A549 (cell line): ENCODE data around the gene TCN2. TPM values are rescaled to one million over a fixed set of nuclear protein-coding genes. Genes with fewer than 3 reads are reported as not detected.

Experiments used
- ATAC-seq, 2 experiments: fragments of 200-7000 bp in 1 of 2; fragments of >200 bp in 1 of 2; cut with Nextera tagmentation in 1 of 2; cut with Tn5 transposase in 1 of 2; 3 replicates each; pipeline versions ENCODE4 v1.8.0 to v1.9.1; 2018 to 2020; ENCODE audit warnings: mild to moderate bottlenecking in 1 of 2, moderate library complexity in 1 of 2
- CTCF ChIA-PET: fragments of 300-600 bp; sonication (Branson Sonifier 250); formaldehyde crosslinking; extraction: SDS; loops from one replicate; lab custom pipeline; 2021; ENCODE audit warnings: antibody characterized with exemption, inconsistent platforms; lab: Yijun Ruan, JAX
- POLR2A ChIA-PET: fragments of 350-600 bp; formaldehyde crosslinking; extraction: SDS; loops from one replicate; lab custom pipeline; 2021; ENCODE audit warnings: antibody characterized with exemption, inconsistent platforms; lab: Yijun Ruan, JAX
- DNase-seq, 2 experiments: peaks; one replicate each; pipeline versions ENCODE4 v3.0.0 to v3.0.0-alpha.2; 2011 to 2016; ENCODE audit warnings: low read depth in 1 of 2, low spot score in 1 of 2
- FAIRE-seq: peaks from 2 replicates; lab custom pipeline; 2011; peaks lifted over from hg19 to GRCh38; lab: Jason Lieb, UNC
- H3K27ac ChIP-seq, 2 experiments: fragments of >200 bp; sonication (Bioruptor Twin); formaldehyde crosslinking; 3 replicates each; pipeline ENCODE4 v1.5.1; 2016 to 2017
- H3K4me1 ChIP-seq: fragments of >200 bp; sonication (Bioruptor Twin); formaldehyde crosslinking; 3 replicates; pipeline ENCODE4 v1.6.1; 2016
- H3K4me2 ChIP-seq: fragments of >200 bp; sonication (Bioruptor Twin); formaldehyde crosslinking; 3 replicates; pipeline ENCODE4 v1.6.1; 2016
- H3K4me3 ChIP-seq: fragments of >200 bp; sonication (Bioruptor Twin); formaldehyde crosslinking; 3 replicates; pipeline ENCODE4 v1.5.1; 2016
- H3K9me3 ChIP-seq: fragments of >200 bp; sonication (Bioruptor Twin); formaldehyde crosslinking; 3 replicates; pipeline ENCODE4 v1.6.1; 2016
- ATOH8 ChIP-seq: fragments of 250-450 bp; sonication (Bioruptor Pico); IDR thresholded peaks from 2 replicates; pipeline ENCODE4 v1.5.0; 2020; ENCODE audit warnings: low read depth, mild to moderate bottlenecking, moderate library complexity
- BCL3 ChIP-seq: fragments of >200 bp; sonication (Bioruptor Twin); formaldehyde crosslinking; IDR thresholded peaks from 3 replicates; pipeline ENCODE4 v1.6.1; 2016
- CBX2 ChIP-seq: fragments of 200-600 bp; sonication (generic); IDR thresholded peaks from 2 replicates; pipeline ENCODE4 v1.6.1; 2016; ENCODE audit warnings: low read depth, mild to moderate bottlenecking, borderline replicate concordance
- CBX8 ChIP-seq: fragments of 200-600 bp; sonication (generic); IDR thresholded peaks from 2 replicates; pipeline ENCODE4 v1.6.1; 2016
- EHMT2 ChIP-seq: fragments of 200-600 bp; sonication (generic); IDR thresholded peaks from 2 replicates; pipeline ENCODE4 v1.6.1; 2016; ENCODE audit warnings: antibody characterized with exemption, low read depth, mild to moderate bottlenecking, moderate library complexity
- ELK1 ChIP-seq: fragments of 150-350 bp; IDR thresholded peaks from 2 replicates; pipeline ENCODE4 v1.6.1; 2014; ENCODE audit warnings: low read depth, mild to moderate bottlenecking, low read length
- EP300 ChIP-seq, 2 experiments: fragments of >200 bp; sonication (Bioruptor Twin); formaldehyde crosslinking; IDR thresholded peaks; 2 replicates in 1 of 2; 3 replicates in 1 of 2; pipeline ENCODE4 v1.6.1; 2016 to 2017
- ESRRA ChIP-seq: fragments of 150-350 bp; IDR thresholded peaks from 2 replicates; pipeline ENCODE4 v1.6.1; 2014; ENCODE audit warnings: mild to moderate bottlenecking, low read length, borderline replicate concordance
- FOSB ChIP-seq: fragments of 250-450 bp; sonication (Bioruptor Pico); IDR thresholded peaks from 2 replicates; pipeline ENCODE4 v1.5.0; 2020; ENCODE audit warnings: mild to moderate bottlenecking, moderate library complexity
- FOSL2 ChIP-seq, 2 experiments: fragments of 450-650 bp in 1 of 2; fragments of >200 bp in 1 of 2; sonication (Bioruptor Twin) in 1 of 2; formaldehyde crosslinking; IDR thresholded peaks; 2 replicates each; pipeline versions ENCODE4 v1.5.0 to v1.6.1; 2016 to 2020; ENCODE audit warnings: mild to moderate bottlenecking in 1 of 2, moderate library complexity in 1 of 2
- HOXB13 ChIP-seq: fragments of 250-450 bp; sonication (Bioruptor Pico); IDR thresholded peaks from 2 replicates; pipeline ENCODE4 v1.5.0; 2020; ENCODE audit warnings: low read depth, mild to moderate bottlenecking, moderate library complexity
- HOXB5 ChIP-seq: fragments of 250-450 bp; sonication (Bioruptor Pico); IDR thresholded peaks from 2 replicates; pipeline ENCODE4 v1.5.0; 2020; ENCODE audit warnings: mild to moderate bottlenecking, moderate library complexity
- JUN ChIP-seq, 2 experiments: fragments of >200 bp; sonication (Bioruptor Twin); formaldehyde crosslinking; IDR thresholded peaks; 2 replicates in 1 of 2; 3 replicates in 1 of 2; pipeline ENCODE4 v1.6.1; 2016 to 2017
- JUNB ChIP-seq: fragments of >200 bp; sonication (Bioruptor Twin); formaldehyde crosslinking; IDR thresholded peaks from 2 replicates; pipeline ENCODE4 v1.6.1; 2016
- MAFK ChIP-seq: fragments of 450-650 bp; IDR thresholded peaks from 2 replicates; pipeline ENCODE4 v1.6.1; 2014; ENCODE audit not compliant: partially characterized antibody
- MAX ChIP-seq: IDR thresholded peaks from 2 replicates; pipeline ENCODE4 v1.6.1; 2012
- NPAS2 ChIP-seq: fragments of 250-450 bp; sonication (Bioruptor Pico); IDR thresholded peaks from 2 replicates; pipeline ENCODE4 v1.8.0; 2022; ENCODE audit warnings: mild to moderate bottlenecking, moderate library complexity, borderline replicate concordance
- NR3C1 ChIP-seq: fragments of >200 bp; sonication (Bioruptor Twin); formaldehyde crosslinking; IDR thresholded peaks from 3 replicates; pipeline ENCODE4 v1.6.1; 2017
- PBX3 ChIP-seq: IDR thresholded peaks from 2 replicates; pipeline ENCODE4 v1.6.1; 2012
- PHF8 ChIP-seq: fragments of 200-600 bp; sonication (generic); IDR thresholded peaks from 2 replicates; pipeline ENCODE4 v1.6.1; 2016; ENCODE audit warnings: low read depth, mild to moderate bottlenecking, antibody characterized with exemption, moderate library complexity, borderline replicate concordance
- POLR2A ChIP-seq: IDR thresholded peaks from 2 replicates; pipeline ENCODE4 v1.6.1; 2012; ENCODE audit warnings: mild to moderate bottlenecking, low read length
- POLR2AphosphoS2 ChIP-seq: conservative IDR thresholded peaks from 2 replicates; pipeline ENCODE4 v1.6.1; 2012; ENCODE audit warnings: low read length, improper control_type of control experiment, inconsistent platforms
- RAD21 ChIP-seq, 2 experiments: fragments of >200 bp in 1 of 2; sonication (Bioruptor Twin) in 1 of 2; formaldehyde crosslinking in 1 of 2; IDR thresholded peaks in 1 of 2; conservative IDR thresholded peaks in 1 of 2; 2 replicates in 1 of 2; 3 replicates in 1 of 2; pipeline ENCODE4 v1.6.1; 2012 to 2018; ENCODE audit warnings: inconsistent platforms in 1 of 2
- RARB ChIP-seq: fragments of 250-450 bp; sonication (Bioruptor Pico); IDR thresholded peaks from 2 replicates; pipeline ENCODE4 v1.8.0; 2021; ENCODE audit warnings: mild to moderate bottlenecking, moderate library complexity
- RCOR1 ChIP-seq: fragments of 150-350 bp; IDR thresholded peaks from 2 replicates; pipeline ENCODE4 v1.6.1; 2014; ENCODE audit warnings: antibody characterized with exemption, low read length, low read depth
- REST ChIP-seq: fragments of 200-600 bp; sonication (generic); IDR thresholded peaks from 2 replicates; pipeline ENCODE4 v1.6.1; 2016; ENCODE audit warnings: antibody characterized with exemption, mild to moderate bottlenecking, moderate library complexity
- SMC3 ChIP-seq: fragments of >200 bp; sonication (Bioruptor Twin); formaldehyde crosslinking; IDR thresholded peaks from 3 replicates; pipeline ENCODE4 v1.6.1; 2018; ENCODE audit warnings: inconsistent platforms
- TP53 ChIP-seq: fragments of 250-450 bp; sonication (Bioruptor Pico); IDR thresholded peaks from 2 replicates; pipeline ENCODE4 v1.5.0; 2021; ENCODE audit warnings: mild to moderate bottlenecking, moderate library complexity
- ZFP36 ChIP-seq: fragments of 450-650 bp; IDR thresholded peaks from 2 replicates; pipeline ENCODE4 v1.6.1; 2014; ENCODE audit warnings: borderline replicate concordance; ENCODE audit not compliant: partially characterized antibody
- ZNF302 ChIP-seq: fragments of 250-450 bp; sonication (Bioruptor Pico); IDR thresholded peaks from 2 replicates; pipeline ENCODE4 v1.9.0; 2021; ENCODE audit warnings: inconsistent platforms, mild to moderate bottlenecking, moderate library complexity
- ZSCAN20 ChIP-seq: fragments of 250-450 bp; sonication (Bioruptor Pico); IDR thresholded peaks from 2 replicates; pipeline ENCODE4 v1.8.0; 2022; ENCODE audit warnings: mild to moderate bottlenecking, moderate library complexity
- WGBS: methylation state at CpG from one replicate; pipeline ENCODE4 v1.1.6; 2017; ENCODE audit errors: missing lambda C conversion rate; 5-methylcytosine and 5-hydroxymethylcytosine counted together
- polyA plus RNA-seq, 4 experiments: library from polyadenylated mRNA; depleted of rRNA in 3 of 4; stranded (reverse); fragments of >200 nt; fragmentation: RNase III in 1 of 4; extraction: RNeasy Plus Mini Kit Qiagen cat#74134 plus additional on column Dnase treatment in 1 of 4; gene quantifications; 2 replicates in 3 of 4; 3 replicates in 1 of 4; pipeline ENCODE4 v1.2.3, GENCODE V29; 2011 to 2017

TCN2 gene
- polyA plus RNA-seq, 2 of the 4 experiments (the other 2 are of a cell fraction) = 3.9 to 4.3 TPM

- TF ChIP-seq BCL3 (peak; percentile 30; the same call in 1 of the 3 replicates), POLR2A (peak; percentile 63), NR3C1 (no peak), NPAS2 (CRISPR knock-in tag) (no peak), FOSL2 (IDR thresholded peaks at IDR 0.05) (no peak), FOSL2 (CRISPR knock-in tag; IDR thresholded peaks at IDR 0.05) (no peak), RARB (CRISPR knock-in tag) (no peak), JUN (IDR thresholded peaks at IDR 0.05) (peak in 1 of 2 experiments; percentile 60; a peak in 2 of 5 replicates), ATOH8 (no peak), HOXB5 (CRISPR knock-in tag) (no peak), ZSCAN20 (CRISPR knock-in tag) (no peak), FOSB (CRISPR knock-in tag) (no peak), CBX2 (no peak), SMC3 (no peak), ELK1 (no peak), JUNB (no peak), ESRRA (no peak), RCOR1 (no peak), HOXB13 (CRISPR knock-in tag) (no peak), POLR2AphosphoS2 (no peak), PBX3 (no peak), ZFP36 (no peak), ZNF302 (no peak), MAFK (no peak), TP53 (CRISPR knock-in tag) (0 out of 2 replicates have a peak, but pooled peaks have one; percentile 35), RAD21 (conservative IDR thresholded peaks at IDR 0.05 in 1 of 2, IDR thresholded peaks at IDR 0.05 in 1 of 2) (no peak), PHF8 (peak; percentile 65; the same call in 1 of the 2 replicates), MAX (peak; percentile 64), EP300 (IDR thresholded peaks at IDR 0.05) (no peak), EHMT2 (no peak), CBX8 (no peak), REST (no peak)
- no peak for FAIRE-seq
- CTCF ChIA-PET = interaction anchor here (0.7 to 2.2 kb wide), 3 partner anchors 12 to 88 kb away, joined by 3 to 12 read pairs (median 3); no protein-coding TSS in a partner anchor
- Histone ChIP-seq H3K27ac (peak within 1 kb of the TSS; percentile 69 to 88), H3K4me2 (peak within 1 kb of the TSS; percentile 92), H3K4me3 (peak within 1 kb of the TSS; percentile 69), H3K4me1 (peaks cover 6% of the 10 kb centered on the region; the same call in 1 of the 3 replicates), H3K9me3 (no peaks in the 10 kb centered on the region)
- DNase-seq = peak; percentile 90 to 93
- WGBS = 18% methylated on average over 5 of the region's 77 CpGs
- POLR2A ChIA-PET = interaction anchor here (0.9 to 1.0 kb wide), 3 partner anchors 32 to 98 kb away, joined by 3 read pairs; partner anchors contain the start of genes SLC35E4 and TCN2
- peak; percentile 95 to 97 for ATAC-seq
Observed at GRCh38 chr22:30667494-30668385, 60.8 kb downstream of the TCN2 start, which contains the start of gene DUSP18. Gene DUSP18, minus strand, starts transcription at chr22:30667875. Its CDS starts 3,872 bp downstream, at chr22:30664003.
